NCI-H524 treated with DMSO at 0.1 percent for 48 hours (cell line): Measurements from ENCODE around the gene LDLRAD2.

Source experiments
- DNase-seq: peaks from one replicate; lab custom pipeline; 2025; lab: John Stamatoyannopoulos, UW

Gene LDLRAD2

DNA sequence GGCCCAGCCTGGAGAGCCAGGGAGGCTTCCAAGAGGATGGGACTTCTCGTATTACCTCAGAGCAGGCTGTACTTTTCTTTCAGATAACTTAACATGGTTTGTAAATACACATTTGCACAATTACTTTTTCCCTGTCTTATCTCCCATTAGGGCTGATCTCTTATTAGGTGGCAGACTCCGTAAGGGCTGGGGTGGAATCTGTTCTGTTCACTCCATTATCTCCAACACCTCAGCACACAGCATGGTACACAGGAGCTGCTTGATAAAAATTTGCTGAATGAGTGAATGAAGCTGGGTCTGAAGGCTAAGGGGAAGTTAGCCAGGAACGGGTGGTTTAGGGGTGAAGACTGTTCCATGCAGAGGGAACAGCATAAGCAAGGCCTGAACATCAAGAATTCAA, 48.9 kb downstream of the LDLRAD2 start:
- DNase-seq = no peak

DNA sequence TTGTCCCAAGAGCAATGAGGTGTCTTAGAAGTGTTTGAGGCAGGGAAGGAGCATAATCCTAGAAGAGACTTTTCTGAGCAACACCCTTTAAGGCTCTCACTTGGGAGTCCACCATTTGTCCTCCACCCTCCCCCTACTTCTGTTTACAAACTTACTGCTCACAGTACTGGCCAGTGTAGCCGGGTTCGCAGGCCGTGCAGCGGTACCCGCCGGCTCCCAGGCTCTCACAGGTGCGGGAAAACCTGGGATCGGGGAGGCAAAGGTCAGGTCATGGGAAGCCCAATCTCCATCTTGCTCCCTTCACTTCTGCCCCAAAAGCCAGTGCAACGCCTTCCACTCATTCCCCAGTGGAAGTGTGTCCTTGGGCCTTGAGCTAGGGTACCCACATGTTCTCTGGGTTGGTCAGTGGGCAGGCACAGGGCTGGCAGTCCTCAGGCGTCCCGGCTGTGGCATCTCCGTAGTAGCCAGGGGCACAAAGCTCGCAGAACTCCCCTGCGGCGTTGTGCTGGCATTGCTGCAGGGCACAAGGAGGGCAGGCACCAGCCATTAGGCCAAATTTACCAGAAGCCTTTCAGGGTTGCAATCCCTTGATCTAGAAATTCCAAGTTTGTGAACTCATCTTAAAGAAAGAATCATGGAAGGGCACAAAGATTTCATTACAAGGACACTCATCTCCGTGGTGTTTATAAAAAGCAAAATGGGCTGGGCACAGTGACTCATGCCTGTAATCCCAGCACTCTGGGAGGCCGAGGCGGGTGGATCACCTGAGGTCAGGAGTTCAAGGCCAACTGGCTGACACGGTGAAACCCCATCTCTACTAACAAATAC, 49.8 kb downstream of the LDLRAD2 start:
- DNase-seq = no peak

DNA sequence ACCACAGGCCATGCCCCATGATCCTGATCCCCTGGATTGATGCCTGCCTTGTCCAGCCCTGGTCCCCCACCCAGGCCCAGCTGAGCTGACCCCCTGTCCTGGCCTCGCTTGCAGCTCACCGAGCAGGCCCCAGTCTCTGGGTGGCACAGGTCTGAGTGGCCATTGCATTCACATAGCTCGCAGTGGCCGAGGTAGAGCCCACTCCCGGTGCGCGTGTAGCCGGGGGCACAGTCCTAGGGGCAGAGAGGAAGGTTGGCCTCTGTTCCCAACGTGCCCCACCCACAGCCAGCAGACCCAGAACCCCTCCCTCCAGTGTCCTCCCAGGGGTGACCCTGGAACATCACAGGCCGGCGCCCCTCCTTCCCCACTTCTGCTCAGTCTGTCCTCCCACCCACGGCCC, 51.9 kb downstream of the LDLRAD2 start:
- DNase-seq = no peak

DNA sequence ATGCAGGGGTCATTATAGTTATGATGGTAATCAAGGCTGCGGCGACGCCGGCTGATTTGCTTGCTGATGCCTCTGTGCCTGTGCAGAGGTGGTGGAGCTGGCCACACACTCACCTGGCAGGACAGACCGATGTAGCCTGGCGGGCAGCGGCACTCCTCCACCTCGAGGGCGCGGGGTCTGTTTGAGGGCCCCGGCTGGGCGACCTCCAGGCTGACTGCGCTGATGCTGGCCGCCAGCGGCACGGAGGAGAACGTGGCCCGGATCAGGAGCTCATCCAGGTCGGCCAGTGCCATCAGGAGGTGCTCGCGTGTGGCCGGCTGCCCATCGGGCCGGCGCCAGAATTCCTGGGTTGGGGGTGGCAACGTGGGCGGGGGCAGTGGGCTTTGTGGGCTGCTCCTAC, 52.7 kb downstream of the LDLRAD2 start:
- no peak for DNase-seq

DNA sequence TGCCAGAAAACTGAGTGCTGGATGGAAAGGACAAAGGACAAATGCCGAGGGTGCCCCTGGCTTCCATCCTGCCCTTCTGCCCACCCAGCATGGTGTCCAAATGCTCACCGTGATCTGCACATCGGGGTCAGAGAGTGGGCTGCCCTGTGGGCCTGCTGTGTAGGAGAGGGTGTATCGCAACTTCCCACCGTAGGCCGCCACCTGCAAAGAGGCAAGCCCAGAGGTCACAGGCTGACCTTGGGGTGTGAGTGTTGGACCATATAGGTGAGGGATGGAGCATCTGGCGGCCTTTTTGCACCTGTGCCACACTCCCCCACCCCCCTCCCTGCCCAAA, 53.5 kb downstream of the LDLRAD2 start:
- DNase-seq = no peak

DNA sequence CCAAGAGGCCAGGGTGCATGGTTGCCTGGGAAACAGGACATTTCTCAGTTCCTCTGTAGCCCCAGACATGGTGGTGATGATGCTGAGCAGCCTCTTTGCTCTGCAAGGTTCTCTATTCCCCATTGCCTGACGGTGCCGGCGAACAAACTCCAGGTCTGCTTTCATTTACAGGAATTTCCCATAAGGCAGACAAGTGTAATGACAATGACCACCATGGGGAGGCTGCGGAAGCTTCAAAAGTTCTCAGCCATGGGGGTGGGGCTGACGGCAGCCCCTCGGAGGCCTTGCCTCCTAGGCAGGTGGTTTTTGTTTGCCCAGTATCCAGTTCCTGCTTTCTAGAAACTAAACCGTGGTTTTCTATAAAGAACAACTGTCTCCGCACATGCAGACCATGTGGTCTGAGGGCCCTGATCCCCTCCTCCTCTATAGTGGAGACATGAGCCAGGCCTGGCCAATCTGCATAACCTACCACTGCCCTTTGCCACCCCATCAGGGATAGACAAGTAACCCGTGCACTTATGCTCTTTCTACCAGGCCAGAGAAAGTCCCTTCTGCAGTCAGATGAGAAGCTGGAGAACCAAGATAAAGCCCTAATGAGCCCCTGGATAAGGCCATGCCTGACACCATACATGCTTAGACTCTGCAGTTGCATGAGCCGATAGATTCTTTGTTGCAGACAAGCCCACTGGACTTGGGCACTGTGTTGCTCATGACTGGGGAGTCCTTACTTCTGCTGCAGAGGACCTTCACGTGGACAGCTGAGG, 54.1 kb downstream of the LDLRAD2 start:
- no peak for DNase-seq

DNA sequence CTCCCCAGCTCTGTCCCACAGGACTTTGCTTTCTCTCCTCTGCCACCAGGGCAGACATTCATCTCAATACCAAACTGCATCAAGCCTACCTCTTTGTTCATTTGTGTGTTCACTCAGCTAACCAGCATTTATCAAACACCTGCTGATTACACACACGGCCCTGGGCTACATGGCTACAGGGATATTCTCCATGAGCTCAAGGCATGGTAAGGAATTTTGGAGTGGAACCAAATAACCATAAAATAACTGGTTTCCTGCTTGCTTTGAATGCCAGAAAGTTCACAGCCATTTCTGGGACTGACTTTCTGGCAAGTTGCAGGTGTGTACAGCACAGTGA, 54.6 kb downstream of the LDLRAD2 start:
- no peak for DNase-seq

DNA sequence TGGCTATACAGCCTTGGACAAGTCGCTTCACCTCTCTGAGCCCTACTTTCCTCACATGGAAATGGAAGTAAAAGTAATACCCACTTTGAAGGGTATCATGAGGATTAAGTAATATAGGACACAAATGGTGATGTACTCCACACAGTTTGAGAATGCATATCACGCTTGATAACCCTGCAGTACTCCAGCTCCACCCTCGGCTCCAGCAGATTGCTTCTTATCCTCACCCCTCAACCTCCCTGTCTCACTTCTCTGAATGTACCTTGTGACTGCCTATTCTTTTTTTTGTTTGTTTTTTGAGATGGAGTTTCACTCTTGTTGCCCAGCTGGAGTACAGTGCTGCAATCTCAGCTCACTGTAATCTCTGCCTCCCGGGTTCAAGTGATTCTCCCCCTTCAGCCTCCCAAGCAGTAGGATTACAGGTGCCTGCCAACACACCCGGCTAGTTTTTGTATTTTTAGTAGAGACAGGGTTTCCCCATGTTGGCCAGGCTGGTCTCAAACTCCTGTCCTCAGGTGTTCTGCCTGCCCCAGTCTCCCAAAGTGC, 55.5 kb downstream of the LDLRAD2 start:
- no peak for DNase-seq

DNA sequence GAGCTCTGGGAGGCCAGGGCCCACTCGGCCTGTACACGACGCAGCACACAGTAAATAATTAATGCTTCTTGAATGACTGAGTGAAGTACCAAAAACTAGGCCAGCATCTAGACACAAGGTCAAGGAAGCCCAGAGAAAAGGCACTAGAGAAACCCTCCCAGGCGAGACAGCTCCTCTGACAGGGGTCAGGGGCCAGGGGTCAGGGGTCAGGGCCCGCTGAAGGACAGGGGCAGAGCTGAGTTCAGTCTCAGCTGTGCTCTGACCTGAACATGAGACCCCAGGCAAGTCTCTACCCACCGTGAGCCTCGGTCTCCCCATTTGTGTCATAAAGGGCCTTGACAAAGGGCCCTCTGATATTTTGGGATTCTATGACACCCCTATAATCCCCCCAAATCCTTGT, 56.4 kb downstream of the LDLRAD2 start:
- no peak for DNase-seq

DNA sequence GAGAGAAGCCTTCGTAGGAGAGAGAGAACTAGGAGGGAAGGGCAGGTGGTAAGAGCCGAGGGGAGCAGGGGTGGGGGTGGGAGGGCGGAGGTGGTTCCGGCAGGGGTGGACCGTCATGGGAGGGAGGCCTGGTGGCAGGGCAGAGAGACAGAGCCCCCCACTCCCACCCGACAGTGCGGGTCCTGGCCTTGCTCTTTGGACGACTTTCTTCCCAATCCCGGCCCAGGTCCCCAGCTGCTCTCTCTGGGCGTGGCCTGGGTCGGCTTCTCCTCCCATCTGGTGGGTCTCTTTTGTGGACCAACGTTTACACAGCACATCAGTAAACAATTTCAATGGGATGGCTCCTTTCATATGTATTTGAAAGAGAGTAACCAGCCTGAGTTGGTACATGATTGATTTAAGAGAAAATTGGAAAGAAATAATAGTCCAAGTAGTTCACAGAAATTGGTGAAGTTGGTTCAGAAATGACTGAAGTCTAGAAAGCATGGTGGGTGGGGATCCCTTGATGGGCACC, 56.9 kb downstream of the LDLRAD2 start:
- no peak for DNase-seq

DNA sequence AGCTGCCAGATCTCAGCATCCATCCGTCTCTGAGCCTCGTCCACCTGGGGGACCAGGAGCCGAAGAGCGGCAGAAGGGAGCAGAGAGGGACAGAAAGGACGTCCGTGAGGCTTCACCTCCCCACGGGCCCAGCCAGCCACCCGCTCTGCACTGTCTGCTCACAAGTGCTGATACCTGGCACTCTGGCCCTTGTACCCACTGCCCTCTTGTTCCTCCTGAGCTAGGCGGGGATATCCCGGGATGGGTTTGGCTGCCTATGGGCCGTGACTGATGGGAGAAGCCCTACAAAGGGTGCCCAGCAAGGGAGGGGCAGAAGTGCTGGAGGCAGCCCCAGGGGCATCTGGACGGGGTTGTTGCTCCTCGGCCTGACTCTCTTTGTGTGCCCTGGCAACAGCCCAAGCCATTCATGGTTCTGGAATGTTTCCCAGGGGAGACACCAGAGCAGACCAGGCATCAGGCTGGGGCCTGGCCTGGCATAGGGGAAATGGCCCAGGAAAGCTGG, 57.6 kb downstream of the LDLRAD2 start:
- DNase-seq = no peak

DNA sequence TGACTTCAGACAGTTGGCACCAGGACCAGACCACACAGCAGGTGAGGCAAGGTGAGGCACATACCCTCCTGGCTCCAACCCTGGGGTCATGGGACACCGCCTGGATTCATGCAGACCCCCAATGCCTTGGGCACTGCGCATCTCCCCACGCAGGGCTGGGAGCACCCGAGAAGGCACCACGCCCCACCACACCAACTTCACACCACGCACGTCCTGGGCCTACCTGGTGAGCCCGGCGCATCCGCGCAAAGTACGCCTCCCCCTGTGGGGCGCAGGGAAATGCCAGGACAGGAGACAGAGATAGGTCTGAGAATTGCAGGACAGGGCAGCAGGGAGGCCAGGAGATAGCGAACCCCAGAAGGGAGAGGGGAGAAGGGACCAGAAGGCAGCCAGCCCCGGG, 58.5 kb downstream of the LDLRAD2 start:
- no peak for DNase-seq

DNA sequence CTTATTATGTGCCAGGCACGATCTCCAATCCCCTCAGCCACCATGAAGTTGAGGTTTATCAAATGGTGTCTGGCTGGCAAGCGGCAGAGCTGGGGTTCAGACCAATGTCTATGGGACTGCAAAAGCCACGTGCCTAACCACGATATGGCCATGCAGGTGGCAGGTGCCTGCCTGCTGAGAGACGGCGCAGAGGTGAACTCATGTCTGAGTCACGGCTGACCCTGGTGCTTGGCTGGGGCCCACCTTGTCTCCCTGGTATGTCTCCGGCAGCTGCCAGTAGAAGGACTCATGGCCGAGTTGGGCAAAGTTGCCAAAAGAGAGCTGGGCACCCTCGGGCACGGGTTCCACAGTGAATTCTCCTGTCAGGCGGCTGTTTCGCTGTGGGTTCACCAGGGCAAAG, 59.9 kb downstream of the LDLRAD2 start:
- DNase-seq = no peak

DNA sequence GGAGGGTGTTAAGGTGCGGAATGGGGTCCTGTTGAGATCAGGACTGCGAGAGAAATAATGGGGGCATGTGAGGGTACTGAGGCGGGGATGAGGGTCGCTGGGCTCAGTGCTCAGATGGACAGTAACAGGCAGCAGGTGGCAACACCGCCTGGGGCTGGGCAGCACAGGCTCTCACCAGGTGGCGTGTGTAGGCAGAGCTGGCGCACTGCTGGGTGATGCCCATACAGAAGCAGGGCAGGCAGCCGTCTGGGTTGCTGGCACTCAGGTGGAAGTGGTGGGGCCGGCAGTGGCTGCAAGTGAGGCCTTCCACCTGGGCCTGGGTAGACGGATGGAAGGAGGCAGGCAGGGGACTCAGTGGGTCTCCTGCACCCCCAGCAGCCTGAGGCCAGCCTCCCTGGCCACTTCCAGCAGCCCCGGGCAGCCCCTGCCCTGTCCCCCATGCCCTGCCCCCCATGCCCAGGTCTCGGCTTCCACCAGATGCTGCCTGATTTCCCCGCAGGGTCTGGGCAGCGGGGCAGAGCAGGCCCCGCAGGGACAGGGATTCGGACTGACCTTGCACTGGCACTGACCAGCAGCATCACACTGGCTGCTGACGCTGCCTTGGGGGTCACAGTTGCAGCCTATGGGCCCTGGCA, 60.5 kb downstream of the LDLRAD2 start:
- DNase-seq = no peak

DNA sequence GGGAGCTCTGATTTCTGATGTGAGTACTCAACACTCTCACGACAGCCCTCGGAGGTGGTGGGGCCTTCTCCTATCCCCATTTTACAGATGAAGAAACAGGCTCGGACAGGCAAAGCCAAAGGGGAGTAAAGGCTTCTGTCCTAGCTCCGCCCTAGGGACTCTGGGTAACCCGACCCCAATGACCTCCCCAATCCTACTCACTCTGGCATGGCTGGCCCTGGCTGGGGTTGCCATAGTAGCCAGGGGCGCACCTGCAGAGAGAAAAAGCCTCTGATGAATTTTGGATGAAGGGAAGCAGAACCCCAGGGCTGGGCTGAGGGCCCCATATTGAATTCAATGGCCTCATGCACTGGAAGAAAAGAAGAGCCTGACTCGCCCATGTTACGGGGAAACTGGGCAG, 61.1 kb downstream of the LDLRAD2 start:
- DNase-seq = no peak

DNA sequence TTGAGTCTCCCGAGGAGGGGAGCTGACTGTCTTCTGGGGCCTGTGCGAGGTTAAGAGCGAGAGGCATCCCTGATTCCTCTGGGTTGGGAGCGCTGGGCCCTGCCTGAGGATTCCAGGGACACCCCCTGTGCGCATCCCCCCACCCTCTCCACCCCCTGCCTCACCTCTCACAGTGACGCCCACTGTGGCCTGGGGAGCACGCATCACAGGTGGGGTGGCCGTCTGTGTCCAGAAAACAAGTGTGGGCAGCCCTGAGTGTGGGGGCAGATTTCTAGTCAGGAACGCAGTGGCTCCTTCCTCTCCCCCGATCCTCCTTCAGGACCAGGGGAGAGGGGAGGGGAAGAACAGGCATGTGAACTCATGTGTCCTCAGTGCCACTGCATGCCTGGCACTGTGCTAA, 61.7 kb downstream of the LDLRAD2 start:
- DNase-seq = no peak

DNA sequence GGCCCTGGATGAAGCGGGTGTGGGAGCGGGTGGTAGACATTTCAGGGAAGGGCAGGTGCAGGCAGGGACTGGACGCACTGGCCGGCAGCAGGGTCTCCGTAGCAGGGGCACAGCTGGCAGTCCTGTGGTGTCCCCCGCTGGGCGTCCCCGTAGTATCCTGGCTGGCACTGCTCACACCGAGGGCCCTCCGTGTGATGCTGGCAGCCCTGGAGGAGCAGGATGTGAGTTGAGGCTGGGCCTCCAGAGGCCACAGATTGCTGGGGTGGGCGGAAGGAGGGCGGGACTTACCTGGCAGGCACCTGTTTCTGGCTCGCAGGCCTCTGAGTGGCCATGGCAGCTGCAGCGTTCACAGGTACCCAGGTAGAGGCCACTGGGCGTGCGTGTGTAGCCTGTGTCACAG, 62.3 kb downstream of the LDLRAD2 start:
- no peak for DNase-seq
